Activated B cell treated with CpG ODN at 0.5 μM for 24 hours (primary cell): ENCODE measurements around the gene FGD3. TPM values are rescaled to one million over a fixed set of nuclear protein-coding genes. Genes with fewer than 3 reads are reported as not detected.
"Not testable (repeated sequence)": the region's sequence is repeated elsewhere in the genome, so short reads cannot be mapped to it uniquely, and the experiment has no call there.

Experiments used
- ATAC-seq: fragments of 200-7000 bp; cut with Tn5 transposase; one replicate; pipeline ENCODE4 v1.10.0; 2021; ENCODE audit warnings: low read depth, mild to moderate bottlenecking, moderate library complexity
- CTCF ChIA-PET: fragments of 350-600 bp; sonication (Branson Sonifier 250); formaldehyde crosslinking; loops from one replicate; lab custom pipeline; 2021; ENCODE audit warnings: antibody characterized with exemption; lab: Charles Lee
- POLR2A ChIA-PET: fragments of 350-600 bp; sonication (Branson Sonifier 250); formaldehyde crosslinking; loops from one replicate; lab custom pipeline; 2021; ENCODE audit warnings: antibody characterized with exemption; lab: Charles Lee
- DNase-seq: peaks from one replicate; pipeline ENCODE4 v3.0.0; 2022
- H3K27ac Mint-ChIP-seq: one replicate; pipeline ENCODE4 v1.8.0; 2020; ENCODE audit warnings: mixed read lengths
- H3K27me3 Mint-ChIP-seq: one replicate; pipeline ENCODE4 v1.8.0; 2021; ENCODE audit warnings: mixed read lengths
- H3K36me3 Mint-ChIP-seq: one replicate; pipeline ENCODE4 v1.8.0; 2021; ENCODE audit warnings: low read depth, mixed read lengths
- H3K4me1 Mint-ChIP-seq: one replicate; pipeline ENCODE4 v1.8.0; 2021; ENCODE audit warnings: mixed read lengths
- H3K4me3 Mint-ChIP-seq: one replicate; pipeline ENCODE4 v1.8.0; 2020; ENCODE audit warnings: mild to moderate bottlenecking, mixed read lengths
- H3K9me3 Mint-ChIP-seq: one replicate; pipeline ENCODE4 v1.8.0; 2020; ENCODE audit warnings: mixed read lengths
- CTCF ChIP-seq: fragments of 200-600 bp; IDR thresholded peaks from one replicate; pipeline ENCODE4 v1.8.0; 2022; ENCODE audit warnings: antibody characterized with exemption, mild to moderate bottlenecking
- intact Hi-C: fragments of 100-400 bp; cut with micrococcal nuclease; formaldehyde crosslinking; loops from one replicate; pipeline ENCODE4 v1.15.1; 2024
- total RNA-seq: library from RNA; stranded (reverse); gene quantifications from 2 replicates; pipeline ENCODE4 v1.2.3, GENCODE V29; 2022

The FGD3 gene
- total RNA-seq, 1 donor from 2014 or later: 61.9 TPM

DNA sequence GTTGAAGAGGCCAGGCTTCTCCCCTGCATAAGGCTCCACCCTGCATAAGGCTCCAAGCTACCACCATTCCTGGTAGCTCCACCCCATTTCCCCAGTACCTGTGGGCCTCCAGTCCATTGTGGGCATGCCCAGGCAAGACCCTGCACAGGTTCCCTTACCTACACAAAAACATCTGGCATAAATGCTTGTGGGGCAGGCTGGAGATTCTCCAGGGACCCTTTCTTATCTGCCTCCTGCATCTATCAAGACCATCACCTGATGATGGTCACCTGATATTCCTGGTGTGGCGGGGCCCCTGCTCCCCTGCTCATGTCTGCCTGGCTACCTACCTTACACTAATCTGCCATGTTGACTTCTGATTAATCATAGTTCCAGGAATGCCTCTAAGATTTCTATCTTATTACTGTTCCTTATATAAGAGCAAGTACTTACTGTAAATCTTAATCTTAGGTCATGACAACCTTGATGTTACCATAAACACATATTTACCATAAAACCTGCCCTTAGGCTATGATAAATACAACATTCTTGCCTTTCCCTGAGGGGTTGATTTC lies 41.0 kb downstream of the FGD3 start:
- CTCF ChIA-PET: interaction anchor here (1.1 kb wide), 1 partner anchor 32 kb away, joined by 3 read pairs; no protein-coding TSS in a partner anchor
- H3K4me3 Mint-ChIP-seq: no peak overlapping the region
- ATAC-seq: no peak
- peaks cover 2% of the 10 kb centered on the region for H3K9me3 Mint-ChIP-seq
- no peak for DNase-seq
- H3K4me1 Mint-ChIP-seq: peaks cover 67% of the 10 kb centered on the region
- H3K36me3 Mint-ChIP-seq: peaks cover 77% of the 10 kb centered on the region
- TF ChIP-seq CTCF: no peak
- POLR2A ChIA-PET: interaction anchor here (0.9 kb wide), 1 partner anchor 15 kb away, joined by 3 read pairs; no protein-coding TSS in a partner anchor
- intact Hi-C loops: no loop called here
- H3K27me3 Mint-ChIP-seq: no peaks in the 10 kb centered on the region
- peak overlapping the region; percentile 50 for H3K27ac Mint-ChIP-seq

DNA sequence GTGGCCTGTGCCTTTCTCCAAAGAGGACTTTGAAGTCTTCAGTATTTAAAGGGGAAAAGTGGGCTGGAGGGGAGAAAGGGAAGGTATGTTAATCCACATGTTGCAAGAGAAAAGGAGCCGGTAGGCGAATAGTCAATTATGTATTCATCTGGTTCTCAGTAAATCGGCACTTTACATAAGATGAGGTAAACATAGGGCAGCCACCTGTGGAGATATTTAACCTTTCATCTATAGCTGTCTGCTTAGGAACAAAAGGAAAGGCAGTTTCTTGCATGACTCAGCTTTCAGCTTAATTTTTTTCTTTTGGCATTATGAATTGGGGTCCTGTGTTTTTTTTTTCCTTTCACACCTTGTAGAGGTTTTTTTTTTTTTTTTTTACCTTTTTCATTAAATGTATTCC lies 42.2 kb downstream of the FGD3 start:
- DNase-seq (no peak), ATAC-seq (no peak)
- Mint-ChIP-seq H3K27me3 (no peaks in the 10 kb centered on the region), H3K36me3 (peaks cover 77% of the 10 kb centered on the region), H3K4me1 (peaks cover 78% of the 10 kb centered on the region), H3K27ac (peak overlapping the region; percentile 67), H3K4me3 (no peak overlapping the region), H3K9me3 (peaks cover 4% of the 10 kb centered on the region)
- intact Hi-C loops: no loop called here
- TF ChIP-seq CTCF: no peak
- POLR2A ChIA-PET: interaction anchor here (0.6 kb wide), 1 partner anchor 144 kb away, joined by 3 read pairs; no protein-coding TSS in a partner anchor
- CTCF ChIA-PET: interaction anchor here (1.7 kb wide), 1 partner anchor 14 kb away, joined by 5 read pairs; no protein-coding TSS in a partner anchor

- DNase-seq: no peak
- no peak overlapping the region for H3K4me3 Mint-ChIP-seq
- intact Hi-C loops: no loop called here
- H3K27me3 Mint-ChIP-seq: no peaks in the 10 kb centered on the region
- peak overlapping the region; percentile 51 for H3K27ac Mint-ChIP-seq
- peaks cover 86% of the 10 kb centered on the region for H3K4me1 Mint-ChIP-seq
- ATAC-seq: no peak
- no peak for TF ChIP-seq CTCF
- CTCF ChIA-PET: interaction anchor here (1.7 kb wide), 1 partner anchor 13 kb away, joined by 5 read pairs; no protein-coding TSS in a partner anchor
- H3K36me3 Mint-ChIP-seq: peaks cover 80% of the 10 kb centered on the region
- peaks cover 4% of the 10 kb centered on the region for H3K9me3 Mint-ChIP-seq
- POLR2A ChIA-PET: interaction anchor here (1.1 kb wide), 1 partner anchor 26 kb away, joined by 3 read pairs; no protein-coding TSS in a partner anchor
These were observed 43.1 kb downstream of the FGD3 start for GRCh38 chr9:92990461-92990860.

DNA sequence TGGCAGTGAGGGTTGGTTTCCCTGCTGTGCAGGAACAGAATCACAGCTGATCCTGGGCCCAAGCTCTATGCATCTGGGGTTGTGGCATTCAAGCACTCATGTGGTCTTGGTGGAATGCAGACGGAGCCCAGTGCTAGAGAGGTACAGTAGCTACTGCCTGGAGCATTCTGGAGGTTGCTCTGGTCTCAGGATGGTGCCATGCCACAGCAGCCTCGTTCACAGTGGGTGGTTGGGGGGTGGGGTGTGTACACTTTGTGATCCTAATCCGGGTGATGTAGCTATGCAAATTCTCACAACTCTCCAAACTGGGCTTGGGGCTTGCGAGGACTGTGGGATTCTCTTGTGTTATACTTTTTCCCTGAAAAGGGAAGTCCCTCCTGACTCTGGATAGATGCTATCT lies 45.2 kb downstream of the FGD3 start:
- Mint-ChIP-seq H3K9me3 (peaks cover 4% of the 10 kb centered on the region), H3K27ac (no peak overlapping the region), H3K4me3 (no peak overlapping the region), H3K36me3 (peaks cover 84% of the 10 kb centered on the region), H3K27me3 (no peaks in the 10 kb centered on the region), H3K4me1 (peaks cover 90% of the 10 kb centered on the region)
- no peak for TF ChIP-seq CTCF
- POLR2A ChIA-PET: interaction anchor here (0.6 to 1.2 kb wide), 2 partner anchors 97 to 102 kb away, joined by 3 read pairs; no protein-coding TSS in a partner anchor
- CTCF ChIA-PET: interaction anchor here (1.6 kb wide), 1 partner anchor 10 kb away, joined by 11 read pairs; no protein-coding TSS in a partner anchor
- intact Hi-C loops: no loop called here
- ATAC-seq: no peak
- no peak for DNase-seq

DNA sequence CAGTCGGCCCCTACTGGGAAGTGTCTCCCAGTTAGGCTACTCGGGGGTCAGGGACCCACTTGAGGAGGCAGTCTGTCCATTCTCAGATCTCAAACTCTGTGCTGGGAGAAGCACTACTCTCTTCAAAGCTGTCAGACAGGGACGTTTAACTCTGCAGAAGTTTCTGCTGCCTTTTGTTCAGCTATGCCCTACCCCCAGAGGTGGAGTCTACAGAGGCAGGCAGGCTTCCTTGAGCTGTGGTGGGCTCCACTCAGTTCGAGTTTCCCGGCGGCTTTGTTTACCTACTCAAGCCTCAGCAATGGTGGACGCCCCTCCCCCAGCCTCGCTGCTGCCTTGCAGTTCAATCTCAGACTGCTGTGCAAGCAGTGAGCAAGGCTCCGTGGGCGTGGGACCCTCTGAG lies 51.5 kb downstream of the FGD3 start:
- DNase-seq, H3K9me3 Mint-ChIP-seq, ATAC-seq, H3K4me3 Mint-ChIP-seq, intact Hi-C loops, POLR2A ChIA-PET, CTCF ChIA-PET, H3K27ac Mint-ChIP-seq, H3K27me3 Mint-ChIP-seq: not testable (repeated sequence)
- H3K4me1 Mint-ChIP-seq: peaks cover 54% of the 10 kb centered on the region
- H3K36me3 Mint-ChIP-seq: peaks cover 80% of the 10 kb centered on the region
